Thyroid gland (tissue), 4 donors: ENCODE data around the gene MDM2.

Experiments
- CTCF ChIP-seq, 6 experiments: fragments of 200-600 bp in 3 of 6; fragments of 450-650 bp in 3 of 6; sonication (generic) in 3 of 6; IDR thresholded peaks; one replicate each; pipeline ENCODE4 v1.5.1; 2016 to 2019; ENCODE audit warnings: antibody characterized with exemption in 6 of 6, mild to moderate bottlenecking in 2 of 6, inconsistent platforms in 1 of 6, moderate library complexity in 1 of 6
- POLR2A ChIP-seq, 2 donors: fragments of 450-650 bp; IDR thresholded peaks; one replicate each; pipeline ENCODE4 v1.6.1; 2017; ENCODE audit warnings: antibody characterized with exemption in 2 of 2, mild to moderate bottlenecking in 2 of 2, moderate library complexity in 1 of 2

GRCh38 chr12:68761901-68762630 lies 45.9 kb upstream of the MDM2 start:
- no peak for TF ChIP-seq CTCF (IDR thresholded peaks at IDR 0.05)
- no peak for TF ChIP-seq POLR2A (IDR thresholded peaks at IDR 0.05)
